SK-N-SH treated with all-trans-retinoic acid at 6 μM for 48 hours (cell line): Measurements from ENCODE around the gene H2BK1.

ENCODE experiments used
- ATAC-seq: fragments of 200-7000 bp; cut with Tn5 transposase; 3 replicates; pipeline ENCODE4 v1.9.1; 2020; ENCODE audit warnings: mild to moderate bottlenecking, moderate library complexity
- ARNTL ChIP-seq: fragments of 450-650 bp; formaldehyde crosslinking; IDR thresholded peaks from 2 replicates; pipeline ENCODE4 v1.5.0; 2020; ENCODE audit warnings: low read depth, mild to moderate bottlenecking, moderate library complexity, borderline replicate concordance
- BACH2 ChIP-seq: fragments of 250-450 bp; sonication (Bioruptor Pico); IDR thresholded peaks from 2 replicates; pipeline ENCODE4 v1.9.0; 2021; ENCODE audit warnings: mild to moderate bottlenecking, borderline replicate concordance
- CSDC2 ChIP-seq: fragments of 250-450 bp; sonication (Bioruptor Pico); IDR thresholded peaks from 2 replicates; pipeline ENCODE4 v1.5.0; 2020; ENCODE audit warnings: mild to moderate bottlenecking, moderate library complexity
- CSRNP3 ChIP-seq: fragments of 250-450 bp; sonication (Bioruptor Pico); IDR thresholded peaks from 2 replicates; pipeline ENCODE4 v1.5.1; 2021; ENCODE audit warnings: mild to moderate bottlenecking, moderate library complexity
- ESRRG ChIP-seq: fragments of 250-450 bp; sonication (Bioruptor Pico); IDR thresholded peaks from 2 replicates; pipeline ENCODE4 v1.6.1; 2021; ENCODE audit warnings: mild to moderate bottlenecking
- GLIS3 ChIP-seq: fragments of 250-450 bp; sonication (Bioruptor Pico); IDR thresholded peaks from 2 replicates; pipeline ENCODE4 v1.5.0; 2020; ENCODE audit warnings: mild to moderate bottlenecking, moderate library complexity
- ISL1 ChIP-seq: fragments of 250-450 bp; sonication (Bioruptor Pico); IDR thresholded peaks from 2 replicates; pipeline ENCODE4 v2.1.2; 2022; ENCODE audit warnings: mild to moderate bottlenecking, moderate library complexity
- OSR1 ChIP-seq: fragments of 250-450 bp; sonication (Bioruptor Pico); IDR thresholded peaks from 2 replicates; pipeline ENCODE4 v1.8.0; 2022; ENCODE audit warnings: moderate library complexity, mild to moderate bottlenecking, inconsistent platforms
- PATZ1 ChIP-seq: fragments of 250-450 bp; sonication (Bioruptor Pico); IDR thresholded peaks from 2 replicates; pipeline ENCODE4 v1.8.0; 2020; ENCODE audit warnings: mild to moderate bottlenecking, moderate library complexity, borderline replicate concordance
- PPARA ChIP-seq: fragments of 250-450 bp; sonication (Bioruptor Pico); IDR thresholded peaks from 2 replicates; pipeline ENCODE4 v1.5.0; 2020; ENCODE audit warnings: mild to moderate bottlenecking, borderline replicate concordance
- RARB ChIP-seq: fragments of 250-450 bp; sonication (Bioruptor Pico); IDR thresholded peaks from 2 replicates; pipeline ENCODE4 v1.8.0; 2021; ENCODE audit warnings: mild to moderate bottlenecking, moderate library complexity
- SNAI2 ChIP-seq: fragments of 250-450 bp; sonication (Bioruptor Pico); IDR thresholded peaks from 2 replicates; pipeline ENCODE4 v1.5.0; 2020; ENCODE audit warnings: mild to moderate bottlenecking, moderate library complexity
- TCF4 ChIP-seq: fragments of 250-450 bp; sonication (Bioruptor Pico); IDR thresholded peaks from 2 replicates; pipeline ENCODE4 v1.8.0; 2021; ENCODE audit warnings: mild to moderate bottlenecking, moderate library complexity, borderline replicate concordance
- TOX ChIP-seq: fragments of 250-450 bp; sonication (Bioruptor Pico); IDR thresholded peaks from 2 replicates; pipeline ENCODE4 v1.8.0; 2021; ENCODE audit warnings: mild to moderate bottlenecking, moderate library complexity, borderline replicate concordance
- ZC3H10 ChIP-seq: fragments of 250-450 bp; sonication (Bioruptor Pico); IDR thresholded peaks from 2 replicates; pipeline ENCODE4 v1.5.1; 2021; ENCODE audit warnings: mild to moderate bottlenecking, moderate library complexity
- ZFP3 ChIP-seq: fragments of 250-450 bp; sonication (Bioruptor Pico); IDR thresholded peaks from 2 replicates; pipeline ENCODE4 v1.5.0; 2020; ENCODE audit warnings: mild to moderate bottlenecking, moderate library complexity
- ZFP30 ChIP-seq: fragments of 450-650 bp; formaldehyde crosslinking; IDR thresholded peaks from 2 replicates; pipeline ENCODE4 v1.5.0; 2022; ENCODE audit warnings: mild to moderate bottlenecking, moderate library complexity
- ZNF565 ChIP-seq: fragments of 450-650 bp; formaldehyde crosslinking; conservative IDR thresholded peaks from 2 replicates; pipeline ENCODE4 v1.5.0; 2020; ENCODE audit warnings: low read depth, mild to moderate bottlenecking, moderate library complexity
- ZNF70 ChIP-seq: fragments of 450-650 bp; formaldehyde crosslinking; IDR thresholded peaks from 2 replicates; pipeline ENCODE4 v1.5.0; 2020; ENCODE audit warnings: mild to moderate bottlenecking, moderate library complexity
- ZNF8 ChIP-seq: fragments of 450-650 bp; formaldehyde crosslinking; IDR thresholded peaks from 2 replicates; pipeline ENCODE4 v1.5.0; 2020; ENCODE audit warnings: mild to moderate bottlenecking, moderate library complexity
- TF ChIP-seq, protein P1 (sequence below): fragments of 250-450 bp; sonication (Bioruptor Pico); IDR thresholded peaks from 2 replicates; pipeline ENCODE4 v1.8.0; 2021; ENCODE audit warnings: low read depth, mild to moderate bottlenecking, moderate library complexity, borderline replicate concordance
- TF ChIP-seq, protein P2 (sequence below): fragments of 250-450 bp; sonication (Bioruptor Pico); IDR thresholded peaks from 2 replicates; pipeline ENCODE4 v1.5.0; 2020; ENCODE audit warnings: mild to moderate bottlenecking, moderate library complexity

Gene H2BK1

DNA sequence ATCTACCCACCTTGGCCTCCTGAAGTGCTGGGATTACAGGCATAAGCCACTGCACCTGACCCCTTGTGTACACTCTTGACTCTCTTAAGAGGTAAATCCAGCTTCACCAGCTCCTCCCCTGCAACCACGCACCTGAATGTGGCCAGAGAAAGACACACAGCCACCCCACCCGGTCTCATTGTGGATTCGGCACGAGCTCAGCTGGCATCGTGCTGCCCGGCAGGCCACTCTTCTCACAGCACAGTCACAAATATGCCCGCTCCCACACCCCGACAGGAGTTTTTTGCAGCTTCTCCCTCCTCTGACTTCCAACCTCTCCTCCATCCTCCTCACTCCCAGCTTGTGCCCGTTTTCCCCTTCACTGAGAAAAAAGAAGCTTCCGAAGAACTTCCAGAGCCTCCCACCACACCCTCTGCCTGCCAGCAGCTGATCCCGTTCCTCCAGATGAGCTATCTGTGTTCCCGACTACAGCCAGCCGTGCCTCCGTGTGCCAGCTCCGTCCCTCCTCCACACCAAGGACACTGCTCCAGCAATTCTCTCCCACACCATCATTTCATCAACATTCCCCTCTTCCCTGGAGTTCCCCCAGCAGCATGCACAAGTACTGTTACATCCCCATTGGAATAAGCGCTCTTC, 46.2 kb upstream of the H2BK1 start:
- no peak for ATAC-seq
- TF ChIP-seq ZC3H10 (CRISPR knock-in tag): no peak
- no peak for TF ChIP-seq OSR1 (CRISPR knock-in tag)
- TF ChIP-seq CSDC2 (CRISPR knock-in tag): no peak
- no peak for TF ChIP-seq PPARA (CRISPR knock-in tag)
- no peak for TF ChIP-seq ISL1 (CRISPR knock-in tag)
- TF ChIP-seq ZFP30: no peak
- no peak for TF ChIP-seq ZNF70 (CRISPR knock-in tag)
- TF ChIP-seq ZNF8 (CRISPR knock-in tag): no peak
- no peak for TF ChIP-seq GLIS3 (CRISPR knock-in tag)
- no peak for TF ChIP-seq TCF4 (CRISPR knock-in tag)

- no peak for ATAC-seq
Measured at GRCh38 chr7:151255390-151255789, 45.1 kb upstream of the H2BK1 start.

DNA sequence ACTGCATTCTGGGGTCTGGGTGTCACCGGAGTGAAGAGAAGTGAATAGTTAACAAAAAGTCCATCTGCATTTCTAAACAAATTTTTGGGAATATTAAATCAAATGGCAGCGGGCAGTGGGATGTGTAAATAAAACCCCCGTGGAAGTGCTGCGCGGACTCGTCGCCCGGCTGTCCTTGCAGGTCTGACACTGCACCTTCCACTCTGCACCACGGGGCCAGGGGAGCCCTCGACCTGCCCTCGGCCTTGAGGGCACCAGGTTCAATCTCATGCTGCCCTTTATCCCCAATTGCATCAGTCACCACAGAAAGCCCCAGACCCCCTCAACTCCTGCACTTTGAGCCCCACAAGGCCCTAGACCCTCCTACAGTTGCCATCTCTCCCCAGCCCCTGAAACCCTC, 44.6 kb upstream of the H2BK1 start:
- no peak for TF ChIP-seq ZC3H10 (CRISPR knock-in tag)
- no peak for TF ChIP-seq BACH2 (CRISPR knock-in tag)
- no peak for TF ChIP-seq TOX (CRISPR knock-in tag)
- no peak for TF ChIP-seq RARB
- TF ChIP-seq ZFP30: no peak
- TF ChIP-seq ESRRG (CRISPR knock-in tag): no peak
- TF ChIP-seq ZNF565 (CRISPR knock-in tag): no peak
- no peak for TF ChIP-seq SNAI2 (CRISPR knock-in tag)
- TF ChIP-seq, protein P1, sequence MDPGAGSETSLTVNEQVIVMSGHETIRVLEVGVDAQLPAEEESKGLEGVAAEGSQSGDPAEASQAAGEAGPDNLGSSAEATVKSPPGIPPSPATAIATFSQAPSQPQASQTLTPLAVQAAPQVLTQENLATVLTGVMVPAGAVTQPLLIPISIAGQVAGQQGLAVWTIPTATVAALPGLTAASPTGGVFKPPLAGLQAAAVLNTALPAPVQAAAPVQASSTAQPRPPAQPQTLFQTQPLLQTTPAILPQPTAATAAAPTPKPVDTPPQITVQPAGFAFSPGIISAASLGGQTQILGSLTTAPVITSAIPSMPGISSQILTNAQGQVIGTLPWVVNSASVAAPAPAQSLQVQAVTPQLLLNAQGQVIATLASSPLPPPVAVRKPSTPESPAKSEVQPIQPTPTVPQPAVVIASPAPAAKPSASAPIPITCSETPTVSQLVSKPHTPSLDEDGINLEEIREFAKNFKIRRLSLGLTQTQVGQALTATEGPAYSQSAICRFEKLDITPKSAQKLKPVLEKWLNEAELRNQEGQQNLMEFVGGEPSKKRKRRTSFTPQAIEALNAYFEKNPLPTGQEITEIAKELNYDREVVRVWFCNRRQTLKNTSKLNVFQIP (CRISPR knock-in tag): no peak
- no peak for TF ChIP-seq ZFP3
- no peak for TF ChIP-seq ISL1 (CRISPR knock-in tag)
- no peak for TF ChIP-seq GLIS3 (CRISPR knock-in tag)
- TF ChIP-seq PPARA (CRISPR knock-in tag): no peak
- no peak for TF ChIP-seq CSRNP3
- TF ChIP-seq PATZ1 (CRISPR knock-in tag): no peak
- TF ChIP-seq CSDC2 (CRISPR knock-in tag): no peak
- TF ChIP-seq, all 23 proteins: peak for 0
- no peak for ATAC-seq

More at GRCh38 chr7:151255390-151255789, 45.1 kb upstream of the H2BK1 start:
- TF ChIP-seq, protein P1 (CRISPR knock-in tag): no peak
- TF ChIP-seq ARNTL (CRISPR knock-in tag): no peak
- TF ChIP-seq, protein P2, sequence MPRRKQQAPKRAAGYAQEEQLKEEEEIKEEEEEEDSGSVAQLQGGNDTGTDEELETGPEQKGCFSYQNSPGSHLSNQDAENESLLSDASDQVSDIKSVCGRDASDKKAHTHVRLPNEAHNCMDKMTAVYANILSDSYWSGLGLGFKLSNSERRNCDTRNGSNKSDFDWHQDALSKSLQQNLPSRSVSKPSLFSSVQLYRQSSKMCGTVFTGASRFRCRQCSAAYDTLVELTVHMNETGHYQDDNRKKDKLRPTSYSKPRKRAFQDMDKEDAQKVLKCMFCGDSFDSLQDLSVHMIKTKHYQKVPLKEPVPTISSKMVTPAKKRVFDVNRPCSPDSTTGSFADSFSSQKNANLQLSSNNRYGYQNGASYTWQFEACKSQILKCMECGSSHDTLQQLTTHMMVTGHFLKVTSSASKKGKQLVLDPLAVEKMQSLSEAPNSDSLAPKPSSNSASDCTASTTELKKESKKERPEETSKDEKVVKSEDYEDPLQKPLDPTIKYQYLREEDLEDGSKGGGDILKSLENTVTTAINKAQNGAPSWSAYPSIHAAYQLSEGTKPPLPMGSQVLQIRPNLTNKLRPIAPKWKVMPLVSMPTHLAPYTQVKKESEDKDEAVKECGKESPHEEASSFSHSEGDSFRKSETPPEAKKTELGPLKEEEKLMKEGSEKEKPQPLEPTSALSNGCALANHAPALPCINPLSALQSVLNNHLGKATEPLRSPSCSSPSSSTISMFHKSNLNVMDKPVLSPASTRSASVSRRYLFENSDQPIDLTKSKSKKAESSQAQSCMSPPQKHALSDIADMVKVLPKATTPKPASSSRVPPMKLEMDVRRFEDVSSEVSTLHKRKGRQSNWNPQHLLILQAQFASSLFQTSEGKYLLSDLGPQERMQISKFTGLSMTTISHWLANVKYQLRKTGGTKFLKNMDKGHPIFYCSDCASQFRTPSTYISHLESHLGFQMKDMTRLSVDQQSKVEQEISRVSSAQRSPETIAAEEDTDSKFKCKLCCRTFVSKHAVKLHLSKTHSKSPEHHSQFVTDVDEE (CRISPR knock-in tag): no peak
- TF ChIP-seq ZFP30: no peak
- TF ChIP-seq ZNF8 (CRISPR knock-in tag): no peak
- TF ChIP-seq, all 23 proteins: peak for 0
